MM.1S (cell line): Measurements from ENCODE around the gene SNTA1.

Experiments
- DNase-seq: peaks from one replicate; pipeline ENCODE4 v3.0.0-alpha.2; 2015
- H2AFZ ChIP-seq: fragments of 300-600 bp; sonication (generic); 2 replicates; pipeline ENCODE4 v1.6.0; 2016; ENCODE audit warnings: antibody characterized with exemption, low read length
- H3F3A ChIP-seq: fragments of 300-600 bp; sonication (generic); 2 replicates; pipeline ENCODE4 v1.6.1; 2016; ENCODE audit warnings: mild to moderate bottlenecking, antibody characterized with exemption, low read length, moderate library complexity, mixed read lengths; ENCODE audit not compliant: insufficient read depth
- H3K27ac ChIP-seq: fragments of 300-600 bp; sonication (generic); 2 replicates; pipeline ENCODE4 v1.5.1; 2016; ENCODE audit warnings: mild to moderate bottlenecking, low read length
- H3K27me3 ChIP-seq: fragments of 300-600 bp; sonication (generic); replicated peaks from 2 replicates; pipeline ENCODE4 v1.6.0; 2016; ENCODE audit warnings: low read length; ENCODE audit not compliant: insufficient read depth
- H3K36me3 ChIP-seq: fragments of 300-600 bp; sonication (generic); replicated peaks from 2 replicates; pipeline ENCODE4 v1.6.1; 2016; ENCODE audit warnings: mild to moderate bottlenecking, low read length, mixed read lengths; ENCODE audit not compliant: insufficient read depth
- H3K4me1 ChIP-seq: fragments of 300-600 bp; sonication (generic); 2 replicates; pipeline ENCODE4 v1.6.1; 2016; ENCODE audit warnings: low read length, mixed read lengths
- H3K4me2 ChIP-seq: fragments of 300-600 bp; sonication (generic); 2 replicates; pipeline ENCODE4 v1.6.0; 2016; ENCODE audit warnings: low read depth, low read length
- H3K4me3 ChIP-seq: fragments of 300-600 bp; sonication (generic); 2 replicates; pipeline ENCODE4 v1.5.1; 2016; ENCODE audit warnings: low read length, mixed read lengths
- H3K79me2 ChIP-seq: fragments of 300-600 bp; sonication (generic); 2 replicates; pipeline ENCODE4 v1.6.1; 2016; ENCODE audit warnings: mixed run types, low read length, mixed read lengths
- H3K9ac ChIP-seq: fragments of 300-600 bp; sonication (generic); 2 replicates; pipeline ENCODE4 v1.6.1; 2016; ENCODE audit warnings: low read length, mixed read lengths
- H3K9me2 ChIP-seq: fragments of 300-600 bp; sonication (generic); replicated peaks from 2 replicates; pipeline ENCODE4 v1.6.1; 2016; ENCODE audit warnings: mild to moderate bottlenecking, low read length, mixed read lengths; ENCODE audit not compliant: insufficient read depth
- H3K9me3 ChIP-seq: fragments of 300-600 bp; sonication (generic); replicated peaks from 2 replicates; pipeline ENCODE4 v1.6.1; 2016; ENCODE audit warnings: mild to moderate bottlenecking, low read length, mixed read lengths; ENCODE audit not compliant: insufficient read depth
- H4K20me1 ChIP-seq: fragments of 300-600 bp; sonication (generic); 2 replicates; pipeline ENCODE4 v1.6.1; 2016; ENCODE audit warnings: mild to moderate bottlenecking, low read length, moderate library complexity, mixed read lengths; ENCODE audit not compliant: insufficient read depth
- CTCF ChIP-seq: fragments of 300-600 bp; sonication (generic); IDR thresholded peaks from 2 replicates; pipeline ENCODE4 v1.5.1; 2016; ENCODE audit warnings: antibody characterized with exemption, low read length, mixed read lengths
- EZH2 ChIP-seq: fragments of 300-600 bp; sonication (generic); optimal IDR thresholded peaks from 2 replicates; pipeline ENCODE3; 2017; ENCODE audit warnings: low read depth, mild to moderate bottlenecking, antibody characterized with exemption, low read length, mixed read lengths
- EZH2phosphoT487 ChIP-seq: fragments of 300-600 bp; sonication (generic); IDR thresholded peaks from 2 replicates; pipeline ENCODE4 v1.6.1; 2018; ENCODE audit warnings: antibody characterized with exemption, low read length

Gene SNTA1

GRCh38 chr20:33474097-33474873, 30.7 kb upstream of the SNTA1 start:
- TF ChIP-seq EZH2 (no peak), EZH2phosphoT487 (no peak)
- Histone ChIP-seq H3K4me2 (no peak overlapping the region), H4K20me1 (no peaks in the 10 kb centered on the region), H2AFZ (no peak overlapping the region), H3K9me2 (no peaks in the 10 kb centered on the region), H3K79me2 (no peaks in the 10 kb centered on the region), H3F3A (no peaks in the 10 kb centered on the region), H3K27ac (no peak overlapping the region), H3K9me3 (no peaks in the 10 kb centered on the region), H3K4me3 (no peak overlapping the region), H3K27me3 (no peaks in the 10 kb centered on the region), H3K9ac (no peak overlapping the region), H3K4me1 (no peaks in the 10 kb centered on the region), H3K36me3 (no peaks in the 10 kb centered on the region)
- DNase-seq, result no peak

GRCh38 chr20:33472868-33473435, 29.4 kb upstream of the SNTA1 start:
- no peaks in the 10 kb centered on the region for H3K36me3 ChIP-seq
- no peaks in the 10 kb centered on the region for H3K9me3 ChIP-seq
- H3K9me2 ChIP-seq, result no peaks in the 10 kb centered on the region
- H3K4me1 ChIP-seq, result no peaks in the 10 kb centered on the region
- no peaks in the 10 kb centered on the region for H4K20me1 ChIP-seq
- H3K4me2 ChIP-seq, result no peak overlapping the region
- H3K4me3 ChIP-seq, result no peak overlapping the region
- H3K79me2 ChIP-seq, result no peaks in the 10 kb centered on the region
- no peak for TF ChIP-seq EZH2
- no peak for TF ChIP-seq CTCF
- no peak for TF ChIP-seq EZH2phosphoT487
- no peaks in the 10 kb centered on the region for H3F3A ChIP-seq
- H2AFZ ChIP-seq, result no peak overlapping the region
- H3K9ac ChIP-seq, result no peak overlapping the region
- H3K27me3 ChIP-seq, result no peaks in the 10 kb centered on the region
- H3K27ac ChIP-seq, result no peak overlapping the region
- DNase-seq, result no peak

GRCh38 chr20:33470866-33471265, 27.3 kb upstream of the SNTA1 start:
- H3K4me3 ChIP-seq, result no peak overlapping the region
- H3K9me2 ChIP-seq, result no peaks in the 10 kb centered on the region
- H3K36me3 ChIP-seq, result no peaks in the 10 kb centered on the region
- no peak overlapping the region for H3K27ac ChIP-seq
- no peak overlapping the region for H3K9ac ChIP-seq
- no peak overlapping the region for H2AFZ ChIP-seq
- H3F3A ChIP-seq, result no peaks in the 10 kb centered on the region
- no peaks in the 10 kb centered on the region for H4K20me1 ChIP-seq
- TF ChIP-seq CTCF, result no peak
- TF ChIP-seq EZH2phosphoT487, result no peak
- TF ChIP-seq EZH2, result no peak
- no peak for DNase-seq
- no peak overlapping the region for H3K4me2 ChIP-seq
- H3K27me3 ChIP-seq, result no peaks in the 10 kb centered on the region
- no peaks in the 10 kb centered on the region for H3K79me2 ChIP-seq
- H3K4me1 ChIP-seq, result no peaks in the 10 kb centered on the region
- no peaks in the 10 kb centered on the region for H3K9me3 ChIP-seq

GRCh38 chr20:33470457-33470856, 26.9 kb upstream of the SNTA1 start:
- H3K79me2 ChIP-seq, result no peaks in the 10 kb centered on the region
- H3K9me3 ChIP-seq, result no peaks in the 10 kb centered on the region
- H4K20me1 ChIP-seq, result no peaks in the 10 kb centered on the region
- no peak overlapping the region for H3K4me3 ChIP-seq
- no peak overlapping the region for H3K27ac ChIP-seq
- TF ChIP-seq CTCF (no peak), EZH2phosphoT487 (no peak), EZH2 (no peak)
- no peaks in the 10 kb centered on the region for H3K4me1 ChIP-seq
- H2AFZ ChIP-seq, result no peak overlapping the region
- no peaks in the 10 kb centered on the region for H3K36me3 ChIP-seq
- no peak overlapping the region for H3K9ac ChIP-seq
- H3K4me2 ChIP-seq, result no peak overlapping the region
- H3K27me3 ChIP-seq, result no peaks in the 10 kb centered on the region
- no peak for DNase-seq
- no peaks in the 10 kb centered on the region for H3F3A ChIP-seq
- H3K9me2 ChIP-seq, result no peaks in the 10 kb centered on the region
